Colonic mucosa (tissue), 4 donors: ENCODE results near the gene REEP2. TPM values are rescaled to one million over a fixed set of nuclear protein-coding genes. Genes with fewer than 3 reads are reported as not detected.

Experiments
- DNase-seq: peaks from one replicate; pipeline ENCODE4 v3.0.0-alpha.2; 2020
- H3K27ac ChIP-seq: fragments of 200-600 bp; one replicate; pipeline ENCODE4 v1.8.0; 2021
- H3K27me3 ChIP-seq: fragments of 200-600 bp; one replicate; pipeline ENCODE4 v1.8.0; 2021
- H3K36me3 ChIP-seq: fragments of 200-600 bp; one replicate; pipeline ENCODE4 v1.8.0; 2021
- H3K4me1 ChIP-seq: fragments of 200-600 bp; one replicate; pipeline ENCODE4 v1.8.0; 2021; ENCODE audit warnings: mild to moderate bottlenecking
- H3K4me3 ChIP-seq: fragments of 200-600 bp; one replicate; pipeline ENCODE4 v1.8.0; 2021
- H3K9ac ChIP-seq, 2 donors: one replicate each; pipeline ENCODE4 v1.7.0; 2013; ENCODE audit warnings: control low read depth in 2 of 2, low read depth in 2 of 2, low read length in 2 of 2
- H3K9me3 ChIP-seq: fragments of 200-600 bp; one replicate; pipeline ENCODE4 v1.8.0; 2021
- intact Hi-C: fragments of 100-400 bp; cut with DNase I; formaldehyde crosslinking; loops from one replicate; pipeline ENCODE4 v1.14.1; 2022
- total RNA-seq, 2 donors: library from RNA; stranded (reverse); fragmentation: NEBNext Ultra II Directional in 1 of 2; extraction: Animal tissue kit (Norgen Biotek cat#: 25700) in 1 of 2; gene quantifications; one replicate each; pipeline ENCODE4 v1.2.1, GENCODE V29; 2021
- TF ChIP-seq, protein P1 (sequence below): fragments of 200-600 bp; IDR thresholded peaks from one replicate; pipeline ENCODE4 v1.8.0; 2022; ENCODE audit warnings: antibody characterized with exemption, mild to moderate bottlenecking
- donor health status: healthy.
- donor health status: DM: no; HTN: no; CAD: no.
- donor health status: DM: no; HTN: no; CAD: no.

REEP2 gene
- total RNA-seq, 2 donors from 2014 or later: 0.42 to 3.2 TPM

DNA sequence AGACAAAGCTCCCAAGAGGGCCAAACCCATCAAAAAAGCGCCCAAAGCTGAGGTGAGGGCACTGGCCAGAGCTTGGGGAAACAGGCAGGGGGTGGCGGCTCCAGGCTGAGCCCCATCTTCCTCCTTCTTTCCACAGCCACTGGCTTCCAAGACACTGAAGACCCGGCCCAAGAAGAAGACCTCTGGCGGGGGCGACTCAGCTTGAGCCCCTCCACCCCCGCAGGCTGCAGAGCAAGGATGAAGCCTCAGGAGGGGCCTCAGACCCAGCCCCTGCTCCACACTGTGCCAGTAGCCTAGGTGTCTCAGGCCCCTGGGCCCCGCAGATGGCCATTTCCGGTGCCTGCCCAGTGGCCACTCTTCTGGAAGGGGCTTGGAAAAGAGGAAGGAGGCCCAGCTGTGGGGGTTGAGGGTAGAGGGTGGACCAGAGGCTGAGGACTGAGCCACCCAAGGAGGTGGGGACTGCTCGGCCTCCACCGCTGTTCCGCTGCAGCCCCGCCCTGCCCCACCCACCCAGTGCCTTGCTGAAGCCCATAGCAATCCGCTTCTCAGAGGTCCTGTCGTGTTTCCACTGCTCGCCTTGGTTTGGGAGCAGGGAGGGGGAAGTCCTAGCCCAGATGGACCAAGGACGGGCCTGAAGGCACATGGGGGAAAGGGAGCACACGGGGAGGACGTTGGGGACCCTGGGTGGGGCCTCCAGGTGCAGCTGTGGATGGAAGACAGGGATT is 6.9 kb downstream of the REEP2 start:
- H3K9ac ChIP-seq: no peak overlapping the region
- TF ChIP-seq, protein P1, sequence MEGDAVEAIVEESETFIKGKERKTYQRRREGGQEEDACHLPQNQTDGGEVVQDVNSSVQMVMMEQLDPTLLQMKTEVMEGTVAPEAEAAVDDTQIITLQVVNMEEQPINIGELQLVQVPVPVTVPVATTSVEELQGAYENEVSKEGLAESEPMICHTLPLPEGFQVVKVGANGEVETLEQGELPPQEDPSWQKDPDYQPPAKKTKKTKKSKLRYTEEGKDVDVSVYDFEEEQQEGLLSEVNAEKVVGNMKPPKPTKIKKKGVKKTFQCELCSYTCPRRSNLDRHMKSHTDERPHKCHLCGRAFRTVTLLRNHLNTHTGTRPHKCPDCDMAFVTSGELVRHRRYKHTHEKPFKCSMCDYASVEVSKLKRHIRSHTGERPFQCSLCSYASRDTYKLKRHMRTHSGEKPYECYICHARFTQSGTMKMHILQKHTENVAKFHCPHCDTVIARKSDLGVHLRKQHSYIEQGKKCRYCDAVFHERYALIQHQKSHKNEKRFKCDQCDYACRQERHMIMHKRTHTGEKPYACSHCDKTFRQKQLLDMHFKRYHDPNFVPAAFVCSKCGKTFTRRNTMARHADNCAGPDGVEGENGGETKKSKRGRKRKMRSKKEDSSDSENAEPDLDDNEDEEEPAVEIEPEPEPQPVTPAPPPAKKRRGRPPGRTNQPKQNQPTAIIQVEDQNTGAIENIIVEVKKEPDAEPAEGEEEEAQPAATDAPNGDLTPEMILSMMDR: no peak
- no peak for DNase-seq
- no peak overlapping the region for H3K4me3 ChIP-seq
- intact Hi-C loops: no loop called here
- H3K27me3 ChIP-seq: no peaks in the 10 kb centered on the region
- H3K36me3 ChIP-seq: no peaks in the 10 kb centered on the region
- H3K4me1 ChIP-seq: no peaks in the 10 kb centered on the region
- no peaks in the 10 kb centered on the region for H3K9me3 ChIP-seq
- H3K27ac ChIP-seq: no peak overlapping the region

- no peaks in the 10 kb centered on the region for H3K27me3 ChIP-seq
- no peak overlapping the region for H3K4me3 ChIP-seq
- H3K4me1 ChIP-seq: no peaks in the 10 kb centered on the region
- H3K9me3 ChIP-seq: no peaks in the 10 kb centered on the region
- no peak overlapping the region for H3K27ac ChIP-seq
- no peaks in the 10 kb centered on the region for H3K36me3 ChIP-seq
- intact Hi-C loops: no loop called here
- DNase-seq: no peak
- H3K9ac ChIP-seq: no peak overlapping the region
- TF ChIP-seq, protein P1: no peak
Measured at GRCh38 chr5:138448070-138448469, 9.2 kb downstream of the REEP2 start.

DNA sequence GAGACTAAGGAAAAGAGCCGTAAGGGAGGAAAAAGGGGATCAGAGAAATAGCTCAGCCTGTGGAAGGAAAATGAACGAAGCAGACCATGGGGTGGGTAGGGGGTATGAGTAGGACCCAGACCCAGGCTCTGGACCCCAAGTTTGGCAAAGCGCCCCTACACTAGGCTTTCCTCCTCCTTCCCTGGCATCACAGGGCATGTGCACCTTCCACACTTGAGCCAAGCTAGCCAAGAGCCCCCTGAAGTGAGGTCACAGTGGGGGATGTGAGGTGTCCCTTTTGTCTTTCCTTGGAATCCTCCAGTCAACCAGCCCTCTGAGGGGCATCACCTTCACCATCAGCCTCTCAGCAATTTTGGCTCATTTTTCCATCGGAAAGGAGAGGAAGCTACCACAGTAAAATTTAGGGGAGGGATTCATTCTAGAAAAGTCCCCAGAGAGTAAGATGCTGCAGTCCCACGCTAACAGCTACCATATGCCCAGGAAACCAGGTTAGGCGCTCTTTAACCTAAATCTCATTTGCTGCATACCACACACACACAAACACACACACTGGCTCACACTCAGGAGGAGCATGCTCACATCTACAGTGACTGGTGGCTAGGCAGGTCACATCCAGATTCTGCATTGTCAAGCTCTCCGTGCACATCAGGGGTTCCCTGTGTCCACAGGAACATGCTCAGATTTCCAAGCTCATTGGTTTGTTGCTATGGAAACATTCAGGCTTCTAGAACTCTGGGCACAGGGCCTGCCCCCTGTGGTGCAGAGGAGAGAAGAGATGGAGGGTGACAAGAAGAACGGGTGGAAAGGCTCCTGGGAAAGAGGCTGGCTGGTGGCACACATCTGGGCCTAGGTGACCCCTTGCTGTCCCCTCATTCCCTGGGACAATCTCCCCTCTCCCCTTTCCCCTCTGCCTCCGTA is 9.9 kb downstream of the REEP2 start:
- Histone ChIP-seq H3K9me3 (no peaks in the 10 kb centered on the region), H3K27me3 (no peaks in the 10 kb centered on the region), H3K4me1 (no peaks in the 10 kb centered on the region), H3K9ac (peak overlapping the region in 1 of 2 donors; percentile 12), H3K4me3 (no peak overlapping the region), H3K36me3 (no peaks in the 10 kb centered on the region), H3K27ac (no peak overlapping the region)
- TF ChIP-seq, protein P1: no peak
- no peak for DNase-seq
- intact Hi-C loops: no loop called here

DNA sequence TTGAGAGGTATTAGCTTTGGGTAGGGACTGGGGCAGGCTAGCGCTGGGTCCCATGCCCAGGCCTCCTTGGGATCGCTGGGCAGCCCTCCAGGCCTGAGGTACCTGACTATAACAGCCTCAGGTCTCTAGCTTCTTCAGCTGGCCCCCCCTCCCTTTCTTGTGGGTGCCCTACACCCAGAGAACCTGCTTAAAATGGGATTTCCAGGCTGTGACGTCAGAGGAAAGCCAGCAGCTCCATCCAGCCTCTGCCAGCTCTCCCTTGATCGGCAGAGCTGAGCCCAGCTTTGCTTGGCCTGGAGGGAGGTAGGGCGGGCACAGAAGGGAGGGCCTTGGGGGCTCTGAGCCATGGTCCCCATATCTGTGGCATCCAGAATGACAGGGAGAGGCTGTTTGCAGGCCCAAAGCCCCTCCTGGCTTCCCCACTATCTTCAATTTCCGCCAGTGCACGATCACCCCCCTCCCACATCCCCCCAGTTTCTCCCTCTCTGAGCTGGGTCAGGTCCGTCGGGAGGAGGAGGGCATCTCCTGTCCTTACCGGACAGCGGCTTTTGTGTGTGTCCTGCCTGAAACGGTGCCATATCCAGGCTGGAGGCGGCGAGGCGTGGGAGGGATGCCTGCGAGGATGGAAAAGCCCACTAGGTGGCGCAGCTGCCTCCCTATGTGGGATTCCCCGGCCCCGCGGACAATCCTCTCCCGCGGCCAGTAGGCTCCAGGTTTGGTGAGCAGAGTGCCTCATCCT is 10.8 kb downstream of the REEP2 start:
- TF ChIP-seq, protein P1: peak; percentile 91
- Histone ChIP-seq H3K9ac (no peak overlapping the region), H3K27ac (no peak overlapping the region), H3K9me3 (no peaks in the 10 kb centered on the region), H3K4me1 (no peaks in the 10 kb centered on the region), H3K36me3 (no peaks in the 10 kb centered on the region), H3K27me3 (no peaks in the 10 kb centered on the region), H3K4me3 (no peak overlapping the region)
- intact Hi-C loops: loop anchor here (2.0 kb wide), 1 partner anchor 53 kb away; no protein-coding TSS in a partner anchor
- DNase-seq: peak; percentile 90

DNA sequence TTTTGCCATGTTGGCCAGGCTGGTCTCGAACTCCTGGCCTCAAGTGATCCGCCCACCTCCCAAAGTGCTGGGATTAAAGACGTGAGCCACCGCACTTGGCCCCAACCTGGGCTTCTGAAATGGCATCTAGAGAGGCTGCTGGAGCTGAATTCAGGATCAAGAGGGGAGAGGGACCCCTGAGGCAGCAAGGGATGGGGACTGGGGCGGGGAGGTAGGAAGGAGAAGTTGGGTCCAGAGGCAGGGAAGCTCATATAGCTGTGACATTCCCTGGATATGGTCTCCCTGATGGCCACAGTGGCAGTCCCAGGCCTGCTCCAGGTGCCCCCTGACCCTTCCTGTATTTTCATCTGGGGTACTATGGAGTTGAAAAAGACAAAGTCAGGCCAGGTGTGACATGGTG is 12.1 kb downstream of the REEP2 start:
- H3K36me3 ChIP-seq: no peaks in the 10 kb centered on the region
- no peak for DNase-seq
- H3K9me3 ChIP-seq: no peaks in the 10 kb centered on the region
- intact Hi-C loops: loop anchor here (2.0 kb wide), 1 partner anchor 52 kb away; no protein-coding TSS in a partner anchor
- no peaks in the 10 kb centered on the region for H3K27me3 ChIP-seq
- no peaks in the 10 kb centered on the region for H3K4me1 ChIP-seq
- H3K4me3 ChIP-seq: no peak overlapping the region
- TF ChIP-seq, protein P1: no peak
- H3K9ac ChIP-seq: no peak overlapping the region
- no peak overlapping the region for H3K27ac ChIP-seq
